Stimulated activated effector memory CD8-positive, alpha-beta T cell treated with anti-CD3 and anti-CD28 coated beads, Interleukin-12 subunit alpha, Interleukin-12 subunit beta, amount 100 ng/mL, for 72 hours (primary cell): ENCODE measurements around the gene KAT8.
A peak's percentile ranks its signal among the peaks of the same experiment; 100 is the strongest.

Source experiments
- ATAC-seq: fragments of 150-1000 bp; cut with Tn5 transposase; 2 replicates; pipeline ENCODE4 v1.10.0; 2021
- DNase-seq, 2 donors: peaks; one replicate each; pipeline ENCODE4 v3.0.0; 2021 to 2022; ENCODE audit warnings: low spot score in 2 of 2
- H3K27ac Mint-ChIP-seq: one replicate; pipeline ENCODE4 v1.8.0; 2022; ENCODE audit warnings: mild to moderate bottlenecking, mixed read lengths
- H3K36me3 Mint-ChIP-seq: one replicate; pipeline ENCODE4 v1.8.0; 2022; ENCODE audit warnings: mild to moderate bottlenecking, mixed read lengths
- H3K4me1 Mint-ChIP-seq: one replicate; pipeline ENCODE4 v1.8.0; 2022; ENCODE audit warnings: mixed read lengths
- H3K4me3 Mint-ChIP-seq: one replicate; pipeline ENCODE4 v1.8.0; 2022; ENCODE audit warnings: mild to moderate bottlenecking, mixed read lengths
- H3K9me3 Mint-ChIP-seq: one replicate; pipeline ENCODE4 v1.8.0; 2022; ENCODE audit warnings: mixed read lengths

Gene KAT8

DNA sequence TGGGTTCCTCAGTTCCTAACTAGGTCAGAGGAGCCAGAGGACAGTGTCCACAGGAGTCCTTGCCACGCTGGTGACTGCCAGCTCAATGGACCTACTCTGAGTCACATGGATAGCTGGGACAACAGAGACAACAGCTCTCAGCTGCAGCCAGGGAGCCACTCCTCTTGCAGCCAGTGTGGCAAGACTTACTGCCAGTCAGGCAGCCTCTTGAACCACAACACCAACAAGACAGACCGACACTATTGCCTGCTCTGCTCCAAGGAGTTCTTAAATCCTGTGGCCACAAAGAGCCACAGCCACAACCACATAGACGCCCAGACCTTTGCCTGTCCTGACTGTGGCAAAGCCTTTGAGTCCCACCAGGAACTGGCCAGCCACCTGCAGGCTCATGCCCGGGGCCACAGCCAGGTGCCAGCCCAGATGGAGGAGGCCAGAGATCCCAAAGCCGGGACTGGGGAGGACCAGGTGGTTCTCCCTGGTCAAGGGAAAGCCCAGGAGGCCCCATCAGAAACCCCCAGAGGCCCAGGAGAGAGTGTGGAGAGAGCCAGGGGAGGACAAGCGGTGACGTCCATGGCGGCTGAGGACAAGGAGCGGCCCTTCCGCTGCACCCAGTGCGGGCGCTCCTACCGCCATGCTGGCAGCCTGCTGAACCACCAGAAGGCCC, 36.6 kb upstream of the KAT8 start:
- Mint-ChIP-seq H3K27ac (peak overlapping the region; percentile 43), H3K36me3 (peaks cover 78% of the 10 kb centered on the region), H3K9me3 (no peaks in the 10 kb centered on the region), H3K4me3 (no peak overlapping the region), H3K4me1 (peaks cover 57% of the 10 kb centered on the region)
- peak in 1 of 2 donors; percentile 47 for DNase-seq
- ATAC-seq = no peak

DNA sequence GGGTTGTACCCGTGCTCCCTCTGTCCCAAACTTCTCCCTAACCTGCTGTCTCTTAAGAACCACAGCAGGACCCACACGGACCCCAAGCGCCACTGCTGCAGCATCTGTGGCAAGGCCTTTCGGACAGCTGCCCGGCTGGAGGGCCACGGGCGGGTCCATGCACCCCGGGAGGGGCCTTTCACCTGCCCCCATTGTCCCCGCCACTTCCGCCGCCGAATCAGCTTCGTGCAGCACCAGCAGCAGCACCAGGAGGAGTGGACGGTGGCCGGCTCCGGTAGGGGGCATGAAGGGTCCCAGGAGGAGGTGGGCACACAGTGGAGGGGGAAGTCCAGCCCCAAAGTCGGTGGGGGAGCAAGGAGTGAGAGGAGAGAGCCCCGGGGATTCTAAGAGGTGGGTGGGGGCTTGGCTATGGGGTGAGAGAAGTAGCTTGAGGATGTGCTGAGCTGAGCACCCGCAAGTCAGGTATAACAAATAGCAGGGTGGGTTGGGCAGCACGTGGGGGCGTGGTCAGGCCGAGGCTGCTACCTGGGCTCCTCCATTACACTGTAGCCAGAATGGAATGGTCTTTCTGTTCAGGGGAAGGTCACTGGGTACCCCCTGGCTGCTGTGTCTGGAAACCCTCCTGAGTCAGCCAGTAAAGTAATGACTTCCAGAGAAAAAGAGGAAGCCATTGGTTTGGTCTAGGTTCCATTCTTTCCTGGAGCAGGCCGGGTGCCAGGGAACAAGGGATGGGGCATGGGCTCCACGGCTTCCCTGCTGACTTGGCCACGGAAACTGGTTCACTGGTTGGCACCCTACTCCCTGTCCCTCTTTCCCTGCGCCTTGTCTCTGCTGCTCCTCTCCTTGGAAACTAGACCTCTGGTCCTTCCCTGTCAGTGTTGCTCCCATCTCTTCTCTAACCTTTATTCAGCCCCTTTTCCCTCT, 35.8 kb upstream of the KAT8 start:
- DNase-seq = no peak
- Mint-ChIP-seq H3K27ac (peak overlapping the region; percentile 54), H3K4me1 (peaks cover 59% of the 10 kb centered on the region), H3K4me3 (no peak overlapping the region), H3K9me3 (no peaks in the 10 kb centered on the region), H3K36me3 (peaks cover 80% of the 10 kb centered on the region)
- ATAC-seq = no peak

DNA sequence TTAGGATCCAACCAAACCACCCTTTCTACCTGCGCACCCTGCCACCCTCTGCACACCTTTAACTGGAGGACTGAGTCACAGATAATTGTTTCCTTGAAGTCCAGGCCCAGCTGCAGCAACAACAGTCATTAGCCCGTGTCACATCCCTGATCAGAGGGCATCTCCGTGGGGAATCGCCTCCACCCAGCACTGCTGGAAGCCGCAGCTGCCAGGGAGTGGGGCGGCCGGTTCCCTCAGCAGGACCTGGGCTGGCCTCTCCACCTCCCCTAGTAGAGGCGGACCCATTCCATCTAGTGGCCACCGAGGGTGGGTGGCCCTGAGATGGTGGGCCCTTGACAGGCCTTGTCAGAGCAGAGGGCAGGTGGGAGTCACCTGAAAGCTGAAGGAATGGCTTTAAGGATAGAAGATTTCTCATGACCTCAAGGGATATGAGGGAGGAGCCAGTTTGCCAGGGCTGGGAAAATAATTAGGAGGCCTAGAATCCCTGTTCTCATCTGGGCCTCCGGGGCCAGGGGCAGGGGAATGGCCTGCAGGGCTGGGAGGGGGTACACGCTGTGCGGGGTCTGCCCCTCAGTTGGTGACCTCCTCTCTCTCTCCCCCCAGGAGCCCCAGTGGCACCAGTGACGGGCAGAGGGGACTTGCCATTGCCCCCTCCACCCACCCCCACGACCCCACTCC, 35.0 kb upstream of the KAT8 start:
- H3K27ac Mint-ChIP-seq = peak overlapping the region; percentile 54
- H3K9me3 Mint-ChIP-seq = no peaks in the 10 kb centered on the region
- no peak overlapping the region for H3K4me3 Mint-ChIP-seq
- peaks cover 58% of the 10 kb centered on the region for H3K4me1 Mint-ChIP-seq
- DNase-seq = peak in 1 of 2 donors; percentile 48
- H3K36me3 Mint-ChIP-seq = peaks cover 73% of the 10 kb centered on the region
- ATAC-seq = no peak

DNA sequence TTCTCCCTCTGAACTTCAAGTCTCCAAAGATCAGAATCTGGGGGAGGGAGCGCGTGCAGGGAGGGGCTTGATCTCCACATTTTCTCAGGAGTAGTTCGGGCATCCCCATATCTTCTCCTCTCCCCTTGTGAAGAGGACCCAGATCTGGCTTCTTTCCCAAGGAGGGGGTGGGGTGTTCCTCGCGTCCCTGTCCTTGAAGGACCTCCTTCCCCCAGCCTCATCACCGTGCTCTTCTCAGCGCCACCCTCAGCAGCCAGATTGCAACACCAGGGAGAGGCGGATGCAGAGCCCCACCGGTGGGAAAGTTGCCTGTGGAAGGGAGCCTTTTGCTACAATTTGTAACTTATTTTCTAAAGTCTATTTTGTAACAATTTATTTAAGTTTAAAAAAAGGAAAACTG, 34.4 kb upstream of the KAT8 start:
- peak overlapping the region; percentile 54 for H3K27ac Mint-ChIP-seq
- peaks cover 52% of the 10 kb centered on the region for H3K4me1 Mint-ChIP-seq
- ATAC-seq = no peak
- no peak for DNase-seq
- H3K36me3 Mint-ChIP-seq = peaks cover 68% of the 10 kb centered on the region
- no peaks in the 10 kb centered on the region for H3K9me3 Mint-ChIP-seq
- no peak overlapping the region for H3K4me3 Mint-ChIP-seq

DNA sequence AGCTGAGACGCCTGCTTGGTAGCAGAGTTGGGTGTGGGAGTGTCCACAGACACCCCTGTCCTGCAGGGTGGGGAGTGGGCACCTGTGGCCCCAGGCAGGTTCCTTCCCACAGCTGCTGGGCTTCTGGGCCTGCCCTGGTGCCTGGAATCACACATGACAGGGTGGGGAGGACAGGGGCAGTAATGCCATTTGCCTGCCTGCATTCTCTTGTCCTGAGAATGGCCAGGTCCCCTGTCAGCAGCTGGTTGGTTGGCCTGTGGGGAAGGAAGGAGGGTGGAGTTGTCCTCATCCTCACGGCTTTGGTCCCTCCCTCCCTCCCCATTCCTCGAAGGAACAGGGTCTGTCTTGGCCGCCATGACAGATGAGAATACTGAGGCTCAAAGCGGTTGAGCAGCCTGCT, 33.9 kb upstream of the KAT8 start:
- H3K4me1 Mint-ChIP-seq = peaks cover 49% of the 10 kb centered on the region
- H3K36me3 Mint-ChIP-seq = peaks cover 66% of the 10 kb centered on the region
- no peak for DNase-seq
- H3K4me3 Mint-ChIP-seq = no peak overlapping the region
- H3K9me3 Mint-ChIP-seq = no peaks in the 10 kb centered on the region
- ATAC-seq = no peak
- H3K27ac Mint-ChIP-seq = no peak overlapping the region

DNA sequence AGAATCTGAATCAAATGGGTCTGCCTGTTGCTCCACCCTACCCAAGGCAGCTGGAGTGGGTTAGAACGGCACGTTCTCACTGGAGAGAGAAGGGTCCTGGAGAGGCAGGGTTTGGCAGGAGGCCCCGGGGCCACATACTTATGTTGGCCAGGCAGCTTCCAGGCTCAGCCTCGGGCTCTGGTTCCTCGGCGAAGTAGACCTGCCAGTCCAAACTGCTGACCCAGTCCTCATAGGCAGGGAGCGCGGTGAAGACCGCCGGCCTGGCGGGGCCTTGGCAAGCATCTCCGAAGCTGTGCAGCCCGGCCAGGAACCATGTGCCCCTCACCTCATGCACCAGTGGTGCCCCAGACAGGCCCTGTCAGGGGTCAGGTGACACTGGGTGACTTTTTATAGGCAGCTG, 33.5 kb upstream of the KAT8 start:
- H3K4me1 Mint-ChIP-seq = peaks cover 46% of the 10 kb centered on the region
- DNase-seq (no peak), ATAC-seq (no peak)
- no peaks in the 10 kb centered on the region for H3K9me3 Mint-ChIP-seq
- no peak overlapping the region for H3K27ac Mint-ChIP-seq
- peaks cover 66% of the 10 kb centered on the region for H3K36me3 Mint-ChIP-seq
- no peak overlapping the region for H3K4me3 Mint-ChIP-seq

DNA sequence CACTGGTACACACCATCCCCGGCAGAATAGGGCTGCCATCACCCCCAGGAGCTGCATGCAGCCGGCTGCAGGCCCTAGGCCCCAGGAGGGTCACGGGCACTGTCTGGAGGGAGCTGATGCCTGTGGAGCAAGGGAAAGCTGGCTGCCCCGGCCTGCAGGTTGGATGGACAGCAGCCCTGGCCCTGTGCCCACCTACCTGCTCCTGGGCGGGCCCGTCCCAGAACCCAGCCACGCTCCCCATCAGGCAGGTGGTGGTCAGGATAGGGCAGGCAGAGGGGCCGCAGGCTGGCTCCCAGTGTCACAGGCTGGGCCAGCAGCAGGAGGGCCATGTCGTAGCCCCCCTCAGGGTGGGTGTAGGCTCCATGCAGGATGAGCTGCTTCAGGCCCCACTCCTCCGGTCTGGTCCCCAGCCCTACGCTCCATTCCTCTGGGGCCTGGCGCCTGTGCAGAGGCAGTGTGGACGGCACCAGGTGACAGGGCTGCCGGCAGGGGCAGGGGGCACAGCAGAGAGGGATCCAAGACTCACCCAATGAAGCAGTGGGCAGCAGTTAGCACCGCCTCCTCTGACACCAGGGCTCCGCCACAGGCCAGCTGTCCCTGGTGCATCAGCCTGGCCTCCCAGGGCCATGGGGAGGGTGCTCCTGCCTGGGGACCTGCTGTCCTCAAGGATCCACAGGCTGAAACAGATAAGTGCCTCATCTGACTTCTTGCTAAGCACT, 32.7 kb upstream of the KAT8 start:
- Mint-ChIP-seq H3K36me3 (peaks cover 66% of the 10 kb centered on the region), H3K27ac (peak overlapping the region; percentile 82), H3K4me1 (peaks cover 38% of the 10 kb centered on the region), H3K9me3 (no peaks in the 10 kb centered on the region), H3K4me3 (no peak overlapping the region)
- no peak for ATAC-seq
- no peak for DNase-seq

DNA sequence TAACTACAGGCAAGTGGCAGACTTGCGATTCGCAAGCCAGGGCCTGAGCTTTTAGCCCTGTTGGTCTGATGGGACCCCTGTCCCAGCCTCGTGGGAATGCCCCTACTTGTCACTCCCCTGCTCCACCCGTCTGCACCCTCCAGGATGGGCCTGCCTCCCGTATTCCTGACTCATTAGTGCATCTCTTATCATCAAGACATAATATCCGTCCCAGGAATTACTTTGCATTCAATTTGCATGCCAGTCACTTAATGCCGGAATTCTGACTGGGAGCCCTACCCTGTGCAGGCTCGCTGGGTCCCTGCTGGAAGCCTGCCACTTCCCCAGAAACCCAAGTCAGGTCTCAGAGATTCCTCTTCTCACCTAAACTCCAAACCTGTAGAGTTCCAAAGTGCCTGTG, 32.1 kb upstream of the KAT8 start:
- no peaks in the 10 kb centered on the region for H3K9me3 Mint-ChIP-seq
- no peak for DNase-seq
- no peak overlapping the region for H3K4me3 Mint-ChIP-seq
- H3K4me1 Mint-ChIP-seq = peaks cover 35% of the 10 kb centered on the region
- H3K27ac Mint-ChIP-seq = peak overlapping the region; percentile 82
- H3K36me3 Mint-ChIP-seq = peaks cover 66% of the 10 kb centered on the region
- no peak for ATAC-seq

DNA sequence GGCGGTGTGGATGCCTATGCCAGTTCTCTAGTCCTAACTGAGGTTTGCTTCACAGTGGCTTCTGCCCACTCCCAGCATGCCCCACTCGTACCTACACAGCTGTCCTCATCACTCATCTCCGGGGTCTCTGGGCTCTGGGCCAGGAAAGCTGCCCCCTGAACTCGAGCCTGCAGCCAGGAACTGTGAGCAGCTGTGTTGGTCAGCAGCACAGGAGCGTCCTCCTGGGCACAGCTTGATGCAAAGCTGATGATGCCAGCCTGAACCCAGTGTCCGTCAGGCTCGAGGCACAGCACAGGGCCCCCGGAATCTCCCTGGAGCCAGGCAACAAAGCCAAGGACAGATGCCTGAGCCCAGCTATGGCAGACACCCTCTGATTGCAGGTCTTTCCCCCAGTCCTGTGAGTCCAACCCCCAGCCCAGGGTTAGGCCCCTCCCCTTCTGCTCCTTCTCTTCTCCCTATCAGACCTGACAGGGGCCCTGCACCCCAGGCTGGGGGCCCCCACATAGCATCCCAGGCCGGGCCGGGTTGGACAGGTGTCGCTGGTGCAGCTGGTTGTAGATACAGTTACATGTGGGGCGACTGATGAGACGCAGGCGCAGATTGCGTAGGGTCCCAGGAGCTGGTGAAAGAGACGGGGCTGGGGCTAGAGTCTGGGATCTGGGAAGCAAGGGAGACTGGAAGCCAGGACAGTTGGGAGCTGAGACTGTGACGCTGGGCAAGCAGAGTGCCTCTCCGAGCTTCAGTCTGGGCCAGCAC, 31.4 kb upstream of the KAT8 start:
- peak overlapping the region; percentile 82 for H3K27ac Mint-ChIP-seq
- H3K36me3 Mint-ChIP-seq = peaks cover 66% of the 10 kb centered on the region
- no peak for ATAC-seq
- H3K9me3 Mint-ChIP-seq = no peaks in the 10 kb centered on the region
- DNase-seq = no peak
- H3K4me3 Mint-ChIP-seq = no peak overlapping the region
- peaks cover 35% of the 10 kb centered on the region for H3K4me1 Mint-ChIP-seq

DNA sequence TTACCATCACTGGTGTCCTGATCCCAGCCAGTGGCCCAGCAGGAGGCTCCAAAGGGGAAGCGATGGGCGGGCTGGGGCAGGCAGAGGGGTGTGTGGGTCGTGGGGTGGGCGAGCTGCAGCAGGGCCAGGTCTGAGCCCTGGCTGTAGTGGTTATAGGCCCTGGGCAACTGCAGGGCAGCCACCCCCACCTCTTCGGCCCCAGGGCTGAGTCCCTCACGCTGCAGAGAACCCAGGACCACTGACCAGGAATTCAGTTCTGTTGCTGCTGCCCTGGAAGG, 30.9 kb upstream of the KAT8 start:
- no peak overlapping the region for H3K4me3 Mint-ChIP-seq
- H3K36me3 Mint-ChIP-seq = peaks cover 66% of the 10 kb centered on the region
- ATAC-seq (no peak), DNase-seq (no peak)
- H3K27ac Mint-ChIP-seq = peak overlapping the region; percentile 82
- H3K4me1 Mint-ChIP-seq = peaks cover 29% of the 10 kb centered on the region
- no peaks in the 10 kb centered on the region for H3K9me3 Mint-ChIP-seq

DNA sequence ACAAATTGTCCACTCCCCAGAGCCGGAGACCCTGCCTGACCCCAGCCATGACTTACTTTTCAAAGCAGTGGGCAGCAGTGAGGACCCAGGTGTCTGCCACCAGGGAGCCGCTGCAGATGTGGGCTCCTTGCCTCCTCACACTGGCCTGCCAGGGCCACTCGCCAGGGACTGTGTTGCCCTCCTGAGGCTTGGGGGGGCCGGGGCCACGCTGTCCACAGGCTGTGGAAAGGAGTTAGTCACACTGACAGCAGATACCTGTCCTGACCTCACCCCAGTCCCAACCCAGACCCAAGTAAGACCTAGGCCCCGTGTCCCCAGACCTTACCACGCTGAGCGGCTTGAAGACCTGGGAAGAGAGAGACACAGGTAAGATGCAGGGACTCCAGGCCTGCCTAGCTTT, 30.0 kb upstream of the KAT8 start:
- Mint-ChIP-seq H3K36me3 (peaks cover 66% of the 10 kb centered on the region), H3K27ac (peak overlapping the region; percentile 82)

DNA sequence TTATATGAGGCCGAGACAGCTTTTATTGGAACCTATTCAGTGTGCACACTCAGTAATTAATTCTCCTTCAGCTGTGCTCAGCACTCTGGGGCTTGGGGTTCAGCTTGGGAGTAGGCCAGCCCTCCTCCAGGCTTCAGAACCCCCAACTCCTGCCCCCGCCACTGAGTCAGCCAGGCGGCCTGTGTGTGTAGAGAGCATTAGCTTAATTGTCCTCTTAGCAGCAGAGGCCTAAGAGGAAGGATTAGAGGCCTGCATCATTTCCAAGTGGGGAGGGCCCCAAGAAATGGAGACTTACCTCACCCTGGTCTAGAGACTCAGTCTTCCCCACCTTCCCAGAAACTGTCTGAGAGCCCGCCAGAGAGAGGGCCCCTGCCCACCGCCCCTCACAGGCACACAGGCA, 29.5 kb upstream of the KAT8 start:
- H3K27ac Mint-ChIP-seq = no peak overlapping the region
- peaks cover 66% of the 10 kb centered on the region for H3K36me3 Mint-ChIP-seq
- DNase-seq (no peak), ATAC-seq (no peak)
- no peak overlapping the region for H3K4me3 Mint-ChIP-seq
- H3K9me3 Mint-ChIP-seq = no peaks in the 10 kb centered on the region
- H3K4me1 Mint-ChIP-seq = peaks cover 25% of the 10 kb centered on the region

More for the DNA sequence above, 30.0 kb upstream of the KAT8 start:
- peaks cover 21% of the 10 kb centered on the region for H3K4me1 Mint-ChIP-seq
- no peak overlapping the region for H3K4me3 Mint-ChIP-seq
- H3K9me3 Mint-ChIP-seq = no peaks in the 10 kb centered on the region
- DNase-seq = no peak
- ATAC-seq = no peak

DNA sequence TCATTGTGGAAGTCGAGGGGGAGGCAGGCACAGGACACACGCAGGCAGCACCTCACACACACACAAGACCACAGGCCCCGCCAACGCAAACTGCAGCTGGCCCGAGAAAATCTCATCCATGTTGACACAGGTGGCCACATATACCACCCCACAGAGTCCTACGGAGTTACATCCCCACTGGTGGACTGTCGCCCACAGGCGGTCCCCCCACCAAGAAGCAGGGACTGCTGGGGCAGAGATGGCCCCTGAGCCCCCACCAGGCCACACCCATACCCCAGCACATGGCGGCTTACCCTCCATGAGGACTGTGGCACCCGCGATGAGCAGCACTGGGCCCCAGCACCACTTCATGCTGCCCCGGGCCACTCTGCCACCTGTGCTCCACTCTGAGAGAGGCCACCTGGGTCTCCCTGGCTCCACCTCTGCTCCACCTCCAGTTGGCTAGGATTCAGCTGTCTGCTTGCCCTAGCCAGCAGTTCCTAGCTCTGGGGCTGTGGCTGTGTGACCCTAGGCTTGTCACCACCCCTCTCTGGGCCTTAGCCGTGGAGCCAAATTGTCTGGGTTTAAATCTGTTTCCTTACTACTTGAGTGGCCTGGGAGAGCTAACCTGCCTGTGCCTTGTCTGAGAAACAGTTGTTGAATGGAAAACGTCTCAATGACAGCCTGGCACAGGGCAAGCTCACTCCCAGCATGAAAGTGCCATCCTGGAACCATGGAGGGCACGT, 28.8 kb upstream of the KAT8 start, which contains the start of gene PRSS53:
Gene PRSS53, minus strand, starts transcription at position 485 of the 725 bp plus-strand sequence. Its CDS starts 134 bp downstream, at position 351.
- peaks cover 25% of the 10 kb centered on the region for H3K4me1 Mint-ChIP-seq
- no peak within 1 kb of the TSS for H3K4me3 Mint-ChIP-seq
- H3K27ac Mint-ChIP-seq = peak within 1 kb of the TSS; percentile 82
- no peak for DNase-seq
- ATAC-seq = no peak
- H3K36me3 Mint-ChIP-seq = peaks cover 60% of the 10 kb centered on the region
- no peaks in the 10 kb centered on the region for H3K9me3 Mint-ChIP-seq

DNA sequence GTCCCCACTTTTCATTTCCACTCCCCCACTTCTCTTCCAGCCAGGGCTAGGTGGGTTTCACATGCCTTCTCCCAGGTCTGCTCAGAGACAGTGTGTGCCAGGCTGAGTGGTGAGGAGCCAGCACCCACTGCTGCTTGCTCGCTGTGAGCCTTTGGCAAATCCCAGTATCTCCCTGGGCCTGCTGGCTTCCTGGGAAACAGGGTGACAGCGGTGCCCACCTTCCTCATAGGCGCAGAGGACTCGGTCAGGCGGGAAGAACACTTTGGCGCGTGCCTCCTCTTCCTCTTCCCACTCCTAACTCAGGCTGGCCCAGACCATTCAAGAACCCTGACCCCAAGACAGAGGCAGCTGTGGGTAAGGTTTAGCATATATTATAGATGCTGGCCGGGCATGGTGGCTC, 28.3 kb upstream of the KAT8 start:
- H3K36me3 Mint-ChIP-seq = peaks cover 55% of the 10 kb centered on the region
- ATAC-seq = no peak
- no peak overlapping the region for H3K4me3 Mint-ChIP-seq
- DNase-seq = no peak
- peaks cover 31% of the 10 kb centered on the region for H3K4me1 Mint-ChIP-seq
- H3K27ac Mint-ChIP-seq = no peak overlapping the region
- H3K9me3 Mint-ChIP-seq = no peaks in the 10 kb centered on the region
